ENCODE results near the gene CFAP20DC. TPM values are rescaled to one million over a fixed set of nuclear protein-coding genes. Genes with fewer than 3 reads are reported as not detected.

The CFAP20DC gene
- total and polyA plus RNA-seq, 2 of the 8 experiments (the other 6 are each of a cell fraction or from before 2014, with no cell fraction given) = 2.2 to 2.8 TPM

DNA sequence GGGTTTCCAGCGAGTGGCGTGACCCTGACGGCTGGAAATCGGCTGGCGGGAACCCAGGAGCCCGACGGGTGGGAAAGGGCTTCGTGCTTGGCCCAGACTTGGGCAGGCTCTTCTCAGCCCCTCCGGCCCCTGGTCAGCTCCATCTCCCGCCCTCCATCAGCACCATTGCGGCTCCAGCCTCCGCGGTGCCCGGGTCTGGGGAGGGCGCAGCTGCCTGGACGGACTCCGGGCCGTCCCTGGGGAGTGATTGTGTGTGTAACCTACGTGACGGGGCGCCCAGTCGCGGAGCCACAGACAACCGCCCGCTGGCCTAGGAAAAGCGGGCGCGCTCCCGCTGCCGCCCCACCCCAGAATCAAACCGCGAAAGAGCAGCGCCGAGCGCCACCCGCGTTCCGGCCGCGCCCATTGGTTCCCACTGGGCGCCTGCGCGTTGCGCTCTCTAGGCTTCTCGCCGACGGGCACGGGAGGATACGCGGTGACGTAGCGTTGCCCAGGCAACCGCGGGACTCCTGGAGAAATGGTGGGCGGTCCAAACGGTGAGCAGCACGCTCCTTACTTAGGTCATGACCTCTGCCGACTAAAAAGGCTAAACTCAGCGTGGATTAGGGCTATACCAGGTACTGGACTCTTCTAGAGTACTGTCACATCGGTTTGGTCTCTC lies at the start of gene CFAP20DC (continued):
- no peak for TF ChIP-seq JUN (IDR thresholded peaks at IDR 0.05; ENCODE audit: low read depth, low read length)
- no peak for TF ChIP-seq SIX5 (IDR thresholded peaks at IDR 0.05; ENCODE audit: low read depth, low read length)
- no peak for TF ChIP-seq HDAC6 (IDR thresholded peaks at IDR 0.05; ENCODE audit: low read depth, low read length)
- TF ChIP-seq, protein P1, sequence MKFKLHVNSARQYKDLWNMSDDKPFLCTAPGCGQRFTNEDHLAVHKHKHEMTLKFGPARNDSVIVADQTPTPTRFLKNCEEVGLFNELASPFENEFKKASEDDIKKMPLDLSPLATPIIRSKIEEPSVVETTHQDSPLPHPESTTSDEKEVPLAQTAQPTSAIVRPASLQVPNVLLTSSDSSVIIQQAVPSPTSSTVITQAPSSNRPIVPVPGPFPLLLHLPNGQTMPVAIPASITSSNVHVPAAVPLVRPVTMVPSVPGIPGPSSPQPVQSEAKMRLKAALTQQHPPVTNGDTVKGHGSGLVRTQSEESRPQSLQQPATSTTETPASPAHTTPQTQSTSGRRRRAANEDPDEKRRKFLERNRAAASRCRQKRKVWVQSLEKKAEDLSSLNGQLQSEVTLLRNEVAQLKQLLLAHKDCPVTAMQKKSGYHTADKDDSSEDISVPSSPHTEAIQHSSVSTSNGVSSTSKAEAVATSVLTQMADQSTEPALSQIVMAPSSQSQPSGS (IDR thresholded peaks at IDR 0.05; ENCODE audit: low read length) = no peak
- no peak for TF ChIP-seq BCL11A (IDR thresholded peaks at IDR 0.05; ENCODE audit: low read depth in 2 of 2, low read length in 2 of 2)
- peak; percentile 44; the same call in 1 of the 2 replicates for TF ChIP-seq RBBP5 (IDR thresholded peaks at IDR 0.05; ENCODE audit: borderline replicate concordance, low read depth, low read length)
- no peak for TF ChIP-seq SUZ12 (IDR thresholded peaks at IDR 0.05; ENCODE audit: low read length)
- no peak for TF ChIP-seq KDM1A (IDR thresholded peaks at IDR 0.05; ENCODE audit: borderline replicate concordance, low read length)
- TF ChIP-seq TEAD4 (IDR thresholded peaks at IDR 0.05; ENCODE audit: low read depth, low read length) = no peak
- no peak for TF ChIP-seq ZNF274 (IDR thresholded peaks at IDR 0.05; ENCODE audit: borderline replicate concordance, extremely low read depth, low read length)
- no peak for TF ChIP-seq CTBP2 (IDR thresholded peaks at IDR 0.05; ENCODE audit: borderline replicate concordance, insufficient read depth, insufficient read length, low read length)
- TF ChIP-seq CHD2 (IDR thresholded peaks at IDR 0.05; ENCODE audit: low read length) = peak; percentile 69
- no peak for TF ChIP-seq HDAC2 (IDR thresholded peaks at IDR 0.05; ENCODE audit: borderline replicate concordance in 1 of 2, low read depth in 2 of 2, low read length in 2 of 2)
- TF ChIP-seq RXRA (IDR thresholded peaks at IDR 0.05; ENCODE audit: insufficient read depth, low read depth, low read length) = 0 out of 2 replicates have a peak, but pooled peaks have one; percentile 7
- TF ChIP-seq, protein P2, sequence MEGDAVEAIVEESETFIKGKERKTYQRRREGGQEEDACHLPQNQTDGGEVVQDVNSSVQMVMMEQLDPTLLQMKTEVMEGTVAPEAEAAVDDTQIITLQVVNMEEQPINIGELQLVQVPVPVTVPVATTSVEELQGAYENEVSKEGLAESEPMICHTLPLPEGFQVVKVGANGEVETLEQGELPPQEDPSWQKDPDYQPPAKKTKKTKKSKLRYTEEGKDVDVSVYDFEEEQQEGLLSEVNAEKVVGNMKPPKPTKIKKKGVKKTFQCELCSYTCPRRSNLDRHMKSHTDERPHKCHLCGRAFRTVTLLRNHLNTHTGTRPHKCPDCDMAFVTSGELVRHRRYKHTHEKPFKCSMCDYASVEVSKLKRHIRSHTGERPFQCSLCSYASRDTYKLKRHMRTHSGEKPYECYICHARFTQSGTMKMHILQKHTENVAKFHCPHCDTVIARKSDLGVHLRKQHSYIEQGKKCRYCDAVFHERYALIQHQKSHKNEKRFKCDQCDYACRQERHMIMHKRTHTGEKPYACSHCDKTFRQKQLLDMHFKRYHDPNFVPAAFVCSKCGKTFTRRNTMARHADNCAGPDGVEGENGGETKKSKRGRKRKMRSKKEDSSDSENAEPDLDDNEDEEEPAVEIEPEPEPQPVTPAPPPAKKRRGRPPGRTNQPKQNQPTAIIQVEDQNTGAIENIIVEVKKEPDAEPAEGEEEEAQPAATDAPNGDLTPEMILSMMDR (IDR thresholded peaks at IDR 0.05; ENCODE audit: control extremely low read depth in 1 of 3, insufficient read depth in 1 of 3, low read depth in 1 of 3, low read length in 3 of 3) = no peak

Data from H1 (cell line).